GM20431 (cell line): ENCODE data around the gene NKG7.
"Not testable (repeated sequence)": the region's sequence is repeated elsewhere in the genome, so short reads cannot be mapped to it uniquely, and the experiment has no call there.

Source experiments
- in situ Hi-C: fragments of 300-500 bp; cut with MseI, MboI; formaldehyde crosslinking; loops from one replicate; pipeline ENCODE4 v1.15.0; 2020; ENCODE audit warnings: low sequenced_read_pairs; ENCODE audit not compliant: unreplicated experiment

NKG7 gene, protein sequence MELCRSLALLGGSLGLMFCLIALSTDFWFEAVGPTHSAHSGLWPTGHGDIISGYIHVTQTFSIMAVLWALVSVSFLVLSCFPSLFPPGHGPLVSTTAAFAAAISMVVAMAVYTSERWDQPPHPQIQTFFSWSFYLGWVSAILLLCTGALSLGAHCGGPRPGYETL

DNA sequence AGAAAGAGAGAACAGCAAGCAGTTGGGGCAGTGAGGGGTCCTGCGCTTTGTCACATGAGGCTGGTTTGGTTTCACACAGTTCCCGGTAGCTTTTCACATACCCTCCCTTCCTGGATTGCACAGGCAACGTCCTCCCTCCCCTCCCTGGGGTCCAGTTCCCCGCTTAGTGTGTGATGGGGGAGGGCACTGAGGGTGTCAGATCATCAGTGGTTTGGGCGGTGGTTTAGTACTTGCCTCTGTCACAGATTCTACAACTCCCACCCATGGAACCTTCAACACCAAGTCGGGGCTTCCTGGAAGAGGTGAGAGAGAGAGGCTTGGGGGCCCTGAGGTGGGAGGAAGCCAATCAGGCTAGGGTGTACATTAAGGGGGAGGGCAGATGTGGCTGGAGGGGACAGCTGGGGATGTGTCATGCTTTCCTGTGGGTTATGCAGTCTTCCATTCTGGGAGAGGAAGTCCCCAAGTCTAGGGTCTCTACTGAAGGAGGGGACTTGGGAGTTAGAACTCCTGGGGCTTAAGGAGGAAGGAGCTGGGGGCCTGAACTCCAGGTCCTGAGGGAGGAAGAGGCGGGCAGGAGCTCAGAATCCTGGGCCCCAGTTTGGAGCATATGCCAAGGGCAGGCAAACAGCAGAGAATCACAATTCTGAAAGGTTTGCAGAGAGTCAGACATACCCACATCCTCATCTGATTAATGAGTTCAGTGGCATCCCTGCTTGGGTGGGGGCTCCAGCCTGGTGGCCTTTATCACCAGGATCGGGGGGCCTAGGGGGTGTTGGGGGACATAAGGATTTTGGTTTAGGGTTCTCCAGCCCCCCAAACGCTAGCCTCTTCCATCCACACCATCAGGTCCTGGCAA lies at the start of gene NKG7:
Gene NKG7, minus strand, starts transcription at position 6 of the 856 bp plus-strand sequence. CDS start 119 bp downstream, outside the sequence.
- in situ Hi-C loops, result no loop called here

DNA sequence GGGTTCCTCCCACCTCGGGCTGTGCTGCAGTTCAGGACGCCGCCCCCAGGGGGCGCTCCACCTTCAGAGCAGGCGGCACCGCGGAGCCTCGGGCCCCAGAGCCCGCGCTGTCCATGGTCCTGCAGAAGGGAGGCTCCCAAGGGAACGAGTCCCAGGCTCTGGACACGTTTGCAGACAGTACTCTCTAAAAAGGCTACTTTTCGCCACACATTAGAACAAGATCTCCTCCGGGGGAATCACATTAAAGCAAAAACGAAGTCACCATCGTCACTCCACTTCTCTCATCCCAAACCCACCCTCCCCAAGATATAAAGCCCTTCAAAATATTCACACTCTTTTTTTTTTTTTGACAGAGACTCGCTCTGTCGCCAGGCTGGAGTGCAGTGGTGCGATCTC lies 49.6 kb upstream of the NKG7 start:
- in situ Hi-C loops, result no loop called here

DNA sequence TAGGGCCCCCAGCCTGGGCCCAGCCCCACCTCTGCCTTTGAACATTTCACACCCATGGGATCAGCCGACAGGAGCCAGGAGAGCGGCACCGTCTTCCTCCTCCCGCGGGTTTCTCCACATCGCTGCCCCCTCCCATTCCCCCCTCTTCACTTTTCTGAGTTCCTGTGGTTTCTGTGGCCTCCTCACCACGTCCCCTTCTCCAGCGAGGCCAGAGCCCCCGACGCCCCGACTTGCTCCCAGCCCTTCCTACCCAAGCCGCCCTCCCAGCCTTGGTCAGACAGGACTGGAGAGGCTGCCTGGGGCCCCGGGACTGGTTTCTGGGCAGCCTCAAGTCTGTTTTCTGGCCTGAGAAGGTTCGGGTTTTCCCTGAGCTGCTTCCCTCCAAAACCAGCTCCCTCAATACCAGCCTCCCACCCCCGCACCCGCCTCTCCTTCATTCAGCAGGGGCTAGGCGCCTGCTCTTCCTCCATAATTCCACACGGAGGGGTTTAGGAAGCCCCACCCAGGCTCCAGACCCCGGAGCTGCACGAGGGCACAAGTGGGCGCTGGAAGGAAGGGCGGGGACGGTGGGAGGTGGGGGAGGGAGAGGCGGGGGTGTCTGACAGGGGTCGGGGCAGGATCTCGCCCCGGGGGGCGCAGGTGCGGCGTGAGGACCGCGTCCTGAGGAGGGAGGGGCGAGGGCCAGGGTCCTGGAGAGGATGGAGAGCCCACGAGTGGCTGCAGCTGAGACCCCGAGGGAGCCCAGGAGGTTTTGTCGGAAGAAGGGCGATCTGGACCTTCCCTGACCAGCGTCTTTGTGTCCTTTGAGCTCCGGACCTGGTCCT lies 49.0 kb upstream of the NKG7 start:
- in situ Hi-C loops, result no loop called here

DNA sequence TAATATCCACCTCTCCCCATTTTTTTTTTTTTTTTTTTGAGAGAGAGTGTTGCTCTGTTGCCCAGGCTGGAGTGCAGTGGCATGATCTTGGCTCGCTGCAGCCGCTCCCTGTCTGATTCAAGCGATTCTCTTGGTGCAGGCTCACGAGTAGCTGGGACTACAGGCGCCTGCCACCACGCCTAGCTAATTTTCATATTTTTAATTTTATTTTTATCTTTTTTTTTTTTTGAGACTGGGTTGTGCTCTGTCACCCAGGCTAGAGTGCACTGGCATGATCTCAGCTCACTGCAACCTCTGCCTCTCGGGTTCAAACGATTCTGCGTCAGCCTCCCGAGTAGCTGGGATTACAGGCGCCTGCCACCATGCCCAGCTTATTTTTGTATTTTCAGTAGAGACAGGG lies 48.1 kb upstream of the NKG7 start:
- in situ Hi-C loops, result not testable (repeated sequence)

DNA sequence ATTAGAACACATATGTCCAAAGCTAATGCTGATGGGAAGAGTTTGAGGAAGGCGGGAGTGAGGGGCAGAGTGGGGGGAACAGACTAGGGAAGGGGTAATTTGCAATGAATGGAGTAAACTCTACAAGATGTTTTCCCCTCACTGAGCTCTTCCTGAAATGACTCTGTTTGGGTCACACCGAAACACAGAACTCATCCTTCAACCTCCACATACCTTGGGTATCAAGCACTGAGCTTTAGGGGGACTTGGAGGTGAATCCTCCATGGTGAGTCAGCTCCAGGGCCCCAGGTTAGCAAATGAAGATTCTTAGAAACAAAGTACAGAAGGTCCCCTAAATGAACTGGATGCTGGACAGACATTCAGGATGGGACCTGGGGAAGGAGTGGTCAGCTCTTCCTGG lies 46.3 kb upstream of the NKG7 start:
- in situ Hi-C loops, result no loop called here

DNA sequence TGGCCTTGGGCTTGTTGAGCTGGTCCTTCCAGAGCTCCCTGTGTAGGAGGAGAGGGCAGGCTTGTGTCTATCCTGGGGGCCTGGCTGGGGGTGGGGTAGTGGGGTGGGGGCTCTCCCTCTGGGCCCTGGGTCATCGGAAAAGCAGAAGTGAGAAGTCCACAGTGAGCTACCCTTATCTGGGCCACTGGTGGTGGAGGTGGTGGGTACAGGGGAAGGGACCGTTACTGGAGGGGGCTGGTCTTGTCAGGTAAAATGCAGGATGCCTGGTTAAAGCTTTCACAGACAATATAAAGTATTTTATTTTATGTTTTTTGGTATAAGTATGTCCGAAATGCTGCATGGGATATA lies 45.3 kb upstream of the NKG7 start:
- in situ Hi-C loops, result no loop called here

DNA sequence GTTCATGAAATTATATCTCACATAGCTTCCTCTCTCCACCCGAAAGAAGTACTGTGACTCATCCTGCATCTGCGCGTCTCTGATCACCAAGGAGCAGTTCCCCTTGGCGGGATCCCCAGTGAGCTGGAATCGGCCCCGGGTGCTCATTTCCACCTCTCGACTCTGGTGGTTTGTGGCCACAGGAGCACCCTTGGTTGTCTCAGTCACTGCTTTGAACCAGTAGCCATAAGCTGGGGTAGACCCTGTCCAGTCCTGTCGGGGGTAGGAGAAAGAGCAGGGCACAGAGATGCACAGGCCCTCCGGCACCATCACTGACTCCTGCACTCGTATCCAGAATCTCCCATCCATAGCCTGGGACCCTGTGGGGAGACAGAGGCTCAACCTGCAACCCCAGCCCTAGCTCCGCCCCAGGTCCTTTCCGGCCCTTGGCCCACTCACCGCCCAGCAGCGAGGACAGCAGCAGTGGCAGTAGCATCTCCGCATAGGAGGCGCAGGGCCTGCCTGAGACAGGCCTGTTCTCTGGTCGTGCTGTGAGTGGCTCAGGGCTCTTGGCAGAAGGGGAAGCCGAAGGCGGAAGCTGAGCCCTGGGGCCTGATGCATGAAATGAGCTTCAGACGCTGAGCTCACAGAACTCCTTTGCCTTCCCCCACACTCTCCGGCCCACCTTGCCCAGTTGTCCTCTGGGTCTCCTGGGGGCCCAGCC lies 44.8 kb upstream of the NKG7 start, which contains the start of gene SIGLEC10:
Gene SIGLEC10, minus strand, starts transcription at position 536 of the 703 bp plus-strand sequence. Its CDS starts 61 bp downstream, at position 475.
- in situ Hi-C loops, result no loop called here

DNA sequence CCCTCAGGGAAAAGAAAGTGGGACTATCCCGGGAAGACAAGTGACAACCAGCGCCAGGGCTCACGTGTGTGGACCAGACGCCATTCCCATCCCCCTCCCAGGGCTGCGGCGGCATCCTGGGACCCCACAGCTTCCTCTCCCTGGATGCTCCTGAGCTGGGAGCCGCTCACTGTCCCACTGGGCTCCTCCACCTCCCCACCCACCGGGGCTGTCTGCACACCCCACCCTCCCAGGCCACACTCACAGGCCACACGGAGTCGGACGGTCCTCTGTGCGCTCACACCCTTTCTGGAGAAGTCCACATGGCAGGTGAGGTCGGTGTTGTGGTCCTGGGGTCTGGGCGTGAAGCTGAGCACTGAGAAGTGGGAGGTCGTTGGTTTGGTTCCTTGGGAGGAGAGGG lies 44.0 kb upstream of the NKG7 start:
- in situ Hi-C loops, result not testable (repeated sequence)

DNA sequence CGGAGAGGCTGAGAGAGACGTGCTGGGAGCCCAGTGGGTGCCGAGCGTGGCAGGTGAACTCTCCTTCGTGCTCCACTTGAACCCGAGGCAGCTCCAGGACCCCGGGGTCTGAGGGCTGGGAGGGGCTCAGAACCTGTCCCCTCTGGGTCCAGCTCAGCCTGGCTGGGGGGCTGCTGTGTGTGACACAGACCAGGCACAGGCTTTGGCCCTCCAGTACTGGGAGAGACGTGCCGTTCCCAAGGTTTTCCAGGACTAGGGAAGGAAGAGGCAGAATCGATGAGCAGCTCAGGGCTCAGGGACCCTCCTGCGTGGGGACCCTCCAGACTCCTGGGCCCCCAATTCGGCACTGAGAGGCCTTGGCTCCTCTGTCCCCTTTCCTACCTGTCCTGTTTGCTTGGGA lies 42.7 kb upstream of the NKG7 start:
- in situ Hi-C loops, result no loop called here

DNA sequence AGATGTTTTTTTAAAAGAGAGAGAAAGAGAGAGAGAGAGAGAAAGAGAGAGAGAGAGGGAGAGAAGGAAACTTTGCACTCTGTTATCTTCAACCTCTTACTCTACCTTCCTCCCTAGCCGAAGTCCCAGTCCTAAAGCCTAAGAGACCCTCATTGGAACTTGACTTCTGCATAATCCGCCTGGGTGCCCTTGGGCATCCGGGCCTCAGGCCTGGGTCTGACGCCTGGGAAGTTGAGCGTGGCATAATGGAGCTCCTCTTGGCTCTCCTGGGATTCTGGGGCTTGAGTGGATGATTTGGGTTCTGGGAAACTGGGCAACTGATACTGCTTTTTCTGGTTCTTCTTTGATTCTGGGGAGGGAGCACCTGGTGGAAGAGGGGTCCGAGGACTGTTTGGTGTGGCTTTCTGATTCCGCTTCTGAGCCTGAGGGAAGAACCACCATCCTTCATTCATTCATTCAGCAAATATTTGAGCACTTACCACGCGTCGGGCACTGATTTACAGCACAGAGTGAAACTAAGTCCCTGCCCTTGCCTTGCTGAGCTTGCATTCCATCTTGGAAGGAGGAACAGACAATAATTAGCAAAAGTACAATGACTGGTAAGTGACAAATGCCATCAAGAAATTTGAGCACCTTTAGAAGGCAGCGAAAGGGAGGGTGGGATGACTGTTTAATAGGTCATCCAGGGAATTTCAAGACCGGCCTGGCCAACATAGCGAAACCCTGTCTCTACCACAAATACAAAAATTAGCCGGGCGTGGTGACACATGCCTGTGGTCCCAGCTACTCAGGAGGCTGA lies 38.7 kb upstream of the NKG7 start:
- in situ Hi-C loops, result no loop called here

DNA sequence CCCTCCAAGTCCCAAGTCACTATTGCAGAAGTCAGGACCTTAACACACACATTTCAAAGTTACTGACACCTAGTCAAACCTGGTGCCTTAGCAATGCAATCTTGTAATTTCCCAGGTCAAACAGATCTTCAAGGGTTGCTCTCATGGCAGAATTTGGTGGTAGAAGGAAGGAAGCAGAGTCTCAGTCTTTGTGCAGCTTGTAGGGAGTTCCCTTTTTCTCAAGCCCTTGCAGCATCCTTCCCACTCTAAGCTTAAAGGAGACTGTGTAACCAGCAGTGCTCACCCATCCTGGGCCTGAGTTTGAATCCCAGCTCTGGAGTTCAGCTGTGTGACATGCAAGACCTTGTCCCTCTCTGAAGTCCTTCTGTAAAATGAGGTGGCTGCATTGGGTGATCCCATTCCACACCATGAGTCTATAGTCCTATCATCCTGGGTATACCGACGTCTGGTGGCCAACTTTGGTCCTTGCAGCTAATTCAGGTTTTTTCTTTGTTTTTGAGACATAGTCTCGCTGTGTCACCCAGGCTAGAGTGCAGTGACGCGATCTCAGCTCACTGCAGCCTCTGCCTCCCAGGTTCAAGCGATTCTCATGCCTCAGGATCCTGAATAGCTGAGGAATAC lies 35.2 kb upstream of the NKG7 start:
- in situ Hi-C loops, result no loop called here

DNA sequence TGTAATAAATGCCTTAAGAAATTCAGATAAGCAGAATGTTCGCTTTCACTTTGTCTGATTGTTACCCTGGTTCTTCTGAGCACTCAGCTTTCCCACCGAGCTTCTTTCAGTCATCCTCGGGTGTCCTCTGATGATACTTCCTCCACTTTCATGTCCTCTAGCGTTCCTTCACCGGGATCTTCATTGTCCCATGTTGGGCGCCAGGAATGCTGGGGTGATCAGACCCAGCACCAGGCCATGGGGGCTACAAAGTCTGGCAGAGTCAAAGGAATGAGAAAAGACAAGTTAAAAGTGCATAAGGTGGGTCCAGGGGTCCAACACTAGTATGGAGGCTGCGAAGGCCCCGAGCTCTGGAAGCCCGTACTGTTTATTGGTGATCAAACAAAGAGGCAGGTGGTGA lies 29.7 kb upstream of the NKG7 start:
- in situ Hi-C loops, result no loop called here

DNA sequence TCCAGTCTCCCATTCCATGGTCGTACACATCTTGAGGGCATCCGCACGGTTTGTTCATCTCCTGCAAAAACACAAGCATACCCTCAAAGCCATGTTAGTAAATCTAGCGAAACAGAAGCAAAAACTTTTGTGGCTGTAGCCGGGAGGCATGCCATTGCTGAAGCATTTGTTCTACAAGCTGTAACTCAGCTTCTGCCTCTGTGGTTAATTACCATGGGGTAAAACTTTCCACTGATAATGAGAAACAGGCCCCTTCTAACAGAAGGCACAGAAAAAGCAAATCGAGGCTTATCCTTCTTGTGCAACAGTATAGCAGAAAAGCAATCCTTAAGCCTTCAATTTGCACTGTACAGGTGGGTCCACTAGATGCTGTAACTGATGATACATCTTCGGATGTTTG lies 27.5 kb upstream of the NKG7 start:
- in situ Hi-C loops, result not testable (repeated sequence)

DNA sequence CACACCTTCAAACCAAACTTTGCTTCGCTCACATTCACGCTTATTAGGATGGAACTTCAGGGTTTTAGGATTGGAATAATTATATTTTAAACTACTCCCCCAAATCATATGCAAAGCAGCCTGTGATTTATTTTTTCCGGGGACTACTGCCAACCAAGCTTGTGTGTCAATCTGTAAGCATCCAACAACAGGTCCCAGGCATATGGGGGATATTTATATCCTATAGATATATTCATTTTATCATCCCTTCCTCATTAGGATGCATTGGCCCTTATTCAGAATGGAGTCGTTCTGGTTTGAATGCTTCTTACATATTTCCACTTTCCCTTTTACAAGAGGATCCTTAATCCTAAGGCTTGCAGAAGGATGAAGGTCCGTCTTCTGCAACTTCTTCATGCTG lies 26.8 kb upstream of the NKG7 start:
- in situ Hi-C loops, result no loop called here

DNA sequence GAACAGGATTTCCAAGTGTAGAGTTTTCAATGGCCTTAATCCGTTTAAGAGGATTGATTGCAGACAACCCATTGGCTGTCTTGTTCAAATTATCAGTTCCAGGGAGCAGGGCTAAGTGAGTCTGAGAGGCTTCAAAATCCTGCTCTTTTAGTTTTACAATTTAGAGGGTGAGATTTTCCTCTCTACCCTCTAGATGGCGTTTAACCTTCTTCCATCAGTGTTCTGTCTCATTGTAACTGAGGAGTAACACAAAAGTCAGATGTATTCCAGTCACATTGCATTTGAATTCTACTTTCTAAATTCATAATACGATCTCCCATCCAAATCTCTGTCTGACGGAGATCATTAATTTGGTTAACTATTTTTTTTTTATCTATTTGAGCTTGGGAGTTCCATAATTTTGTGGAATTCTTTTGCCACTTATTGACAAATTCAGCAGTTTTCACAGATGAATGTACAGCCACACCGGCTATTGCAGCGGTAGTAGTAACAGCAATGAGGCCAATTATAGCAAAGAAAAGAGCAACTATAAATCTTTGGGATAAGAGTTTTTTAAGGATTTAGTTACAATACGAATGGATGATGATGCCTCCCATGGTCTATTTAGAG lies 25.7 kb upstream of the NKG7 start:
- in situ Hi-C loops, result no loop called here

DNA sequence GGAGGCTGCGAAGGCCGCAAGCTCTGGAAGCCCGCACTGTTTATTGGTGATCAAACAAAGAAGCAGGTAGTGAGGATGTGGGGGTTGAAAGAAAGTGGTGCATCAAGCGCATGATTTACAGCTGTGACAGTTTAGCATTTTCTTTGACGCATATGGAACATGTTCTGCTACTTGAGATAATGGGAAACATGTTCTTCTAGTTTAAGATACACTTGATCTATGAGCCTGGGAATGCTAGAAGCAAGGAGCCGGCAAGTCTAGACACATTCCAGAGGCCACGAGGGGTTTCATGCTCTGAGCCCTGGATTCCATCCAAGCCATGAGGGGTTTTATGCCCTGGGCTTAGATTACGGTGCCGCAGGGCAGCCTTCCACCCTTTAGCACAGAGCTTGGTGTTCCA lies 25.0 kb upstream of the NKG7 start:
- in situ Hi-C loops, result not testable (repeated sequence)

DNA sequence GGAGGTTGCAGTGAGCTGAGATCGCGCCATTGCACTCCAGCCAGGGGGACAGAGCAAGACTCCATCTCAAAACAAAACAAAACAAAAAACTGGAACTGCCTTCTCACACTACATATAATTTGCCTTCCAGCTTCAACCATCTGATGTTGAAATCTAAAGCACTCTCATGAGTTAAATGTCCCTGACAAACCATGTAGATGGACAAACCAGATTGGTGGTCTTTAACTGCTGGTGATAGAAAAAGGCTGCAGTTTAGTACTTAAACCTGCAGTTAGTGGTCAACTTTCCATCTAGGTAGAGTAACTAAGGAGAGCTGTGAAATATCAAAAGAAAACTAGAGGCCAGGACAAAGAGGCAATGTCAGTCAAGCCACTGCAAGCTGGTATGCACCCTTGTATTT lies 23.7 kb upstream of the NKG7 start:
- in situ Hi-C loops, result no loop called here

DNA sequence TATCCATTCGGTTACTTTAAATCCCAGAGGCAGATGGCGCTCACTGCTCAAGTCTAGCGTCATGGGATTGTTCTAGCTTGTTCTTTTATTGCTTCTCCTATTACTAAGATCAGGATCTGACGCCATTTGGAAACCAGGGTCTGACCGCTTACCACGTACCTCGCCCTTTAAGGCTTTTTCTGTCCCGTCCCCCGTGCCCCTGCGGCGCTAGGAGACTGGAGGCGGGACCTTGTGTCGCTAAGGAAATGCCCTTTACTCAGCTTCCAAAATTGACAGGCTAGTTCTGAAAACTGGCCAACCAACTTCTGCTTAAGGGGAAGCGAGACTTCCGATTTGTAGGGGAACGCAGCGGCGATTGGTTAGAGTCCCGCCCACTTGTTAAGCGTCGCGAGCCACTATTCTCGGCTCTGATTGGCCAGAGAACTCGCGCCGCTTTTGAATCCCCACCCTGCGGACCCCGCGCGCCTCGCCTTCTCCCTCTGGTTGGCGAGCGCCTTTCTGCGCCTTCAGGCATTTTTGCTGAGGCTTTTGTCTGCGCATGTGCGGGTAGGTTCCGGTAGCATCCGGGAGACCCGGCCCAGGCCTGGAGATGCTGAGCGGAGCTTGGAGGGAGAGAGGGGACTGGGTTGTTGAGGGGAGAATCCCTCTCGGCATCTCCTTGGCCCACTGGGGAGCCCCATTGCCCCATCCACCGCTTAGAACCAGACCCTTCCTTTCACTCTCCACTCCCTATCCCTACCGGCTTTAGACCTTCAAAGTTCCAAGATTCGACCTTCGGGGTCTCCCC lies 21.8 kb upstream of the NKG7 start:
- in situ Hi-C loops, result no loop called here
